Measurements from ENCODE around the gene ZDHHC20.

ZDHHC20 gene

DNA sequence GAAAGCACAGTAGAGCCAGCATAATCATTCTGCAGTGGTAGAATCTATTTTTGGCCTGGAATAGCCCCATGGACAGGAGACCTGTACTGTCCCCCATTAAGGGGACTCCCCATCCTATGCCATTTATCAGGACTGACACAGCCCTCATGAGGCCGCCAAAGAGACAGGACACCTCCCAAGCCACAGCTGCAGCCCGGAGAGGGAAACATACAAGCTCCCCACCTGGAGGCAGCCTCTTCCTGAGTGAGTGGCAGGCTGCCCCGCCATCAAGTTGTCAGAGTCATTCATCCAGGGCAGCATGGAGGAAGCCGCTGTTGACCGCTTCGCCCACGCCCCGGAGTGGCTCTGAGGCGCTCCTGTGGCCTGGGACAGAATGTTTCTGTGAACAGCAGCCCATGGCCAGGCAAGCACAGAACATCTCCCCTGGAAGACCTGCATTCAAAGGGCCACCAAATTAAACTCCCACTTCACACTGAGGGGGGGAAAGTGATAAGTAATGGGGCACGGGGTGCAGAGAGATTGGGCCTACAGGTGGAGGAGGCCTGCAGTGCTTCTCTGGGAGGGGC, 111.3 kb downstream of the ZDHHC20 start:
- TF ChIP-seq MYC (IDR thresholded peaks at IDR 0.05; ENCODE audit: low read depth, low read length) (no peak), CTCF (IDR thresholded peaks at IDR 0.05; ENCODE audit: low read depth, low read length) (no peak), POLR2A (IDR thresholded peaks at IDR 0.05; ENCODE audit: extremely low read depth, insufficient read length) (no peak)
- TF ChIP-seq, protein P1, sequence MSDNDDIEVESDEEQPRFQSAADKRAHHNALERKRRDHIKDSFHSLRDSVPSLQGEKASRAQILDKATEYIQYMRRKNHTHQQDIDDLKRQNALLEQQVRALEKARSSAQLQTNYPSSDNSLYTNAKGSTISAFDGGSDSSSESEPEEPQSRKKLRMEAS (IDR thresholded peaks at IDR 0.05; ENCODE audit: low read depth, low read length) = no peak
- H3K4me3 ChIP-seq (ENCODE audit: low read depth, low read length) = no peak overlapping the region
- peak; percentile 21 for DNase-seq (ENCODE audit: low read depth)

DNA sequence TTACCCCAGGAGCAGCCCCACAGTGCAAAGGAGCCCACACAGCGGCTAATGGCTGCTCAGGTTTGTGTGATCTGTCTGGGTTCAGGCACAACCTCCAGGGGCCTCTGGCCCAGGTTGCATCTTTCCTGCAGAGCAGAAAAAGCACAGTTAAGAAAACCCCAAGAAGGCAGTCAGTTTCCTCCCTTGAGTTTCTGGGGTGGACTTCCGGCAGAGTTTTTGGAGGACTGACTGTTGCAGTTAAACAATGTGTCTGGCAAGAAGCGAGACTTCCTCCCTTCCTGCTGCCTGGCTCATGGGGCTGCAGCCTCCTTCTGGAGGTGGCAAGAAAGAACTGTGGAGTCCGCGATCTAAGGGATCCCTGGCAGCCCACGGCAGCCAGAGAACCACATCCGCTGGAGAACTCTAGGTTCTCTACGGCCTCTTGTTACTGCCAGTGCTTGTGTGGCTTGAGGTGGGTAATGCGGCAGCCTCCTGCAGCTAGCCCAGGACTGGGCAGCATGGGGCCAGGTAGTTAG, 114.4 kb downstream of the ZDHHC20 start:
- peak; percentile 72 for DNase-seq (ENCODE audit: low read depth)
- H3K4me3 ChIP-seq (ENCODE audit: low read depth, low read length) = peak overlapping the region; percentile 39
- TF ChIP-seq, protein P1 (IDR thresholded peaks at IDR 0.05; ENCODE audit: low read depth, low read length) = no peak
- TF ChIP-seq POLR2A (IDR thresholded peaks at IDR 0.05; ENCODE audit: extremely low read depth, insufficient read length) = no peak

DNA sequence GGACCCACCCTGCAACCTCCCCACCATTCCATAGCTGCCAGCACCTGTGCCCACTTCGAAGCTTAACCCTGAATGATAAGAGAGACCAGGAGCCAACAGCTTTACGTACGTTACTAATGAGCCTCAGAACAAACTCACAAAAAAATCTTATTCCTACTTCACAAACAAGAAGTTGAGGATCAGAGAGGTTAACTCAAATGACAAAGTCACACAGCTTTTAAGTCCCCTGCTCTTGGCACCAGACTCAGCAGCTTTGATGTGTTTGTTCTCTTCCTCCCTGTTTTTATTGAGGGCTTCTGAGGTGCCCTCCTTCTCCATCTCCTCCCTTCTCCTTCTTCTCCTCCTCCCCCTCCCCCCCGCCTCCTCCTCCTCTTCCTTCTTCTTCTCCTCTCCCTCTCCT, 115.4 kb downstream of the ZDHHC20 start:
- TF ChIP-seq CTCF (IDR thresholded peaks at IDR 0.05; ENCODE audit: low read depth, low read length) = no peak
- TF ChIP-seq, protein P1 (IDR thresholded peaks at IDR 0.05; ENCODE audit: low read depth, low read length) = no peak

GRCh38 chr13:21342699-21343442, 116.2 kb downstream of the ZDHHC20 start:
- no peak for DNase-seq (ENCODE audit: low read depth)
- H3K4me3 ChIP-seq (ENCODE audit: low read depth, low read length) = no peak overlapping the region
- TF ChIP-seq, protein P1 (IDR thresholded peaks at IDR 0.05; ENCODE audit: low read depth, low read length) = no peak
- TF ChIP-seq MYC (IDR thresholded peaks at IDR 0.05; ENCODE audit: low read depth, low read length) = no peak
- TF ChIP-seq CTCF (IDR thresholded peaks at IDR 0.05; ENCODE audit: low read depth, low read length) = no peak
- no peak for TF ChIP-seq POLR2A (IDR thresholded peaks at IDR 0.05; ENCODE audit: extremely low read depth, insufficient read length)

More for the DNA sequence above, 115.4 kb downstream of the ZDHHC20 start:
- peak; percentile 11 for DNase-seq (ENCODE audit: low read depth)
- peak overlapping the region; percentile 33 for H3K4me3 ChIP-seq (ENCODE audit: low read depth, low read length)

DNA sequence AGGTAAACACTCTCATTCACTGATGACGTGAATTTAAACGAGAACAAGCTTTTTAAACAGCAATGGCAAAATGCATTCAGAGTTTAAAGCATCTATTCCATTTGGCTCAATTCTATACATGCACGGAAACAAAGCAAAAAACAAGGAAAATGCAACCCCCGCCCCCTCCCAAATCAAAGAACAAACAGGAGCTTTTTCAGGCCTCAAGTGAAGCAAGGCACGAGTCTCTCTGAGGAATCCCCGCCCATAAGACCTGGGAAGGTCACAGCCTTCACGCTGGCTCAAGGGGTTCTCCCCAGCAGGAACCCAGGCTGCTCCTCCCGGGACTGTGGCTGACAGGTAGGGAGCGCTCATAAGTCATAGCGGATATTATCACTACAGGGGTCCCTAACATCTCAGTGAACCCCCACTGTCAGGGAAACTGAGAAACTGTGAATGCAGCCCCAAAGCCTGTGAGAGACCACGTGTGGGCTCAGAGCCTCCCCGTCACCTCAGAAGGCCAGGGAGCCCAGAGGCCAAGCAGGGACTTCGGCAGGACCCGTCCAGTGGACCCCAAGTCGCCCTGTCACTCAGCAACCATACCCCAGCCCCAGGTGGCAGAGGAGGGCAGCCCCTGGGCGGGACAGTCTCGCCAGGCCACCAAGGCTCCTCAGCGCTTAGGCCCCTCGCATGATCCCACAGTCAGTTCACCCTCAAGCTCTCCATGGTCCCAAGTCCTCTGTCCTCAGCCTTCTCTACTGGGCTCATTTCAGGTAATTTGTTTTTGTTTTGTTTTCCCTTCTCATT, 117.3 kb downstream of the ZDHHC20 start:
- TF ChIP-seq POLR2A (IDR thresholded peaks at IDR 0.05; ENCODE audit: extremely low read depth, insufficient read length) = no peak
- TF ChIP-seq MYC (IDR thresholded peaks at IDR 0.05; ENCODE audit: low read depth, low read length) = no peak
- TF ChIP-seq, protein P1 (IDR thresholded peaks at IDR 0.05; ENCODE audit: low read depth, low read length) = no peak
- TF ChIP-seq CTCF (IDR thresholded peaks at IDR 0.05; ENCODE audit: low read depth, low read length) = no peak
- DNase-seq (ENCODE audit: low read depth) = no peak
- no peak overlapping the region for H3K4me3 ChIP-seq (ENCODE audit: low read depth, low read length)
